GM18861 (cell line): Measurements from ENCODE around the gene ATXN1.
"Not testable (repeated sequence)": the region's sequence is repeated elsewhere in the genome, so short reads cannot be mapped to it uniquely, and the experiment has no call there.

Experiments used
- ATAC-seq: cut with Tn5 transposase; IDR thresholded peaks from one replicate; pipeline ENCODE4 v1.9.1; 2021; ENCODE audit not compliant: unreplicated experiment

ATXN1 gene

GRCh38 chr6:16270178-16270794 is 491.0 kb downstream of the ATXN1 start:
- no peak for ATAC-seq

- ATAC-seq, result not testable (repeated sequence)
Measured at GRCh38 chr6:16269442-16270070, 491.7 kb downstream of the ATXN1 start.

- ATAC-seq, result no peak
Measured at GRCh38 chr6:16267428-16268263, 493.6 kb downstream of the ATXN1 start.

- ATAC-seq, result no peak
Measured at GRCh38 chr6:16265351-16266341, 495.6 kb downstream of the ATXN1 start.

- no peak for ATAC-seq
Measured at GRCh38 chr6:16264785-16265184, 496.5 kb downstream of the ATXN1 start.

DNA sequence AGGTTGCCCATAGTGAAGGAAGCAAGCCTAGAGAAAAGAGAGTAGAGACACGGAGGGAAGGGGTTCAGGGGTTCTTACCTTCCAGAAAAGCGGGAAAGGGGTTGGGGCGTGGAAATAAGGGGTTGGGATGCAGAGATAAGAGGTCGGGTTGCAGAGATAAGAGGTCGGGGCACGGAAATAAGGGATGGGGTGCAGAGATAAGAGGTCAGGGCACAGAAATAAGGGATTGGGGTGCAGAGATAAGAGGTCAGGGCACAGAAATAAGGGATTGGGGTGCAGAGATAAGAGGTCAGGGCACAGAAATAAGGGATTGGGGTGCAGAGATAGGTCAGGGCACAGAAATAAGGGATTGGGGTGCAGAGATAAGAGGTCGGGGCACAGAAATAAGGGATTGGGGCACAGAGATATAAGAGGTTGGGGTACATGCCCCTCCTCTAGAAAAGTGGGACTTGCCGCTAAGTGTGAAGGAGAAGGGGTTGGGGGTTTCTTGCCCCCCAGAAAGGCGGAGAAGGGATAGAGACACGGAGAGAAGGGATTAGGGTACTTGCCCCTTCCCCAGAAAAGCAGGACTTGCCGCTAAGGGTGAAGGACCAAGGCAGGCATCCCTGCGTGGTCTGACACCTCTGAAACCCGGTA is 497.7 kb downstream of the ATXN1 start:
- ATAC-seq, result not testable (repeated sequence)

GRCh38 chr6:16262773-16263172 is 498.5 kb downstream of the ATXN1 start:
- ATAC-seq, result not testable (repeated sequence)

DNA sequence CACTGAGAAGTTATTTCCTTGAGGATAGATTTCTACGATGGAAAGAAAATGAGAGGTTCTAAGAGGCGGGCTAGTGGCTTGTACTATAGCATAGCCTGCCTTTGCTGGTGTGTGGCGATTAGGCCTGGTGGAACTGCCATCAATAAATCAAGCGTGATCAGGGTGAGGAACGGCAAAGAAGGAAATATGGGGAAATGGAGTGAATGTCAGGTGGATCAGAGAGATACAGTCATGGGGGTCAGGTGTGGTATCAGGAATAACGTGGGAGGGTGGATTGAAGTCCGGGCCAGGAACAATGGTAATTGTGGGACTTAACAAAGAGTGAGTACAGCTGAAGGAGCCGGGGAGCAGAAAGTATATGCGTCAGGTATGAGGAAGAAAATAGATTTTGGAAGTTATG is 500.7 kb downstream of the ATXN1 start:
- ATAC-seq, result not testable (repeated sequence)

- not testable (repeated sequence) for ATAC-seq
Measured at GRCh38 chr6:16259604-16260003, 501.7 kb downstream of the ATXN1 start.

DNA sequence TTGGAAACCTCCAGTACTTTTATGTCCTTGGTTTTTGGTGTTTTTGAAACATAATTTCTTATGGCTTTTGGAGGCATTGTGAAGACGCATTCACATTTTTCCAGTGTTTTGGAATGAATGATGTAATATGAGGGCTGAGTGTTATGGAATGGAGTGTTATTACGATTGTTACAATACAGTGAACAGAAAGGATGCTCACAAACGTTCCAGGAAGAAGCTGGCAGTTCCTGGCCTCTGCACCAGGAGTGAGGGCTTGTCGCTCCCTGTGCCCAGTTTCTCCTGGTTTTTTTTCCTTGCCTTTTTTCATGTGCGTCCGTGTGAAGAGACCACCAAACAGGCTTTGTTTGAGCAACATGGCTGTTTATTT is 502.6 kb downstream of the ATXN1 start:
- no peak for ATAC-seq

DNA sequence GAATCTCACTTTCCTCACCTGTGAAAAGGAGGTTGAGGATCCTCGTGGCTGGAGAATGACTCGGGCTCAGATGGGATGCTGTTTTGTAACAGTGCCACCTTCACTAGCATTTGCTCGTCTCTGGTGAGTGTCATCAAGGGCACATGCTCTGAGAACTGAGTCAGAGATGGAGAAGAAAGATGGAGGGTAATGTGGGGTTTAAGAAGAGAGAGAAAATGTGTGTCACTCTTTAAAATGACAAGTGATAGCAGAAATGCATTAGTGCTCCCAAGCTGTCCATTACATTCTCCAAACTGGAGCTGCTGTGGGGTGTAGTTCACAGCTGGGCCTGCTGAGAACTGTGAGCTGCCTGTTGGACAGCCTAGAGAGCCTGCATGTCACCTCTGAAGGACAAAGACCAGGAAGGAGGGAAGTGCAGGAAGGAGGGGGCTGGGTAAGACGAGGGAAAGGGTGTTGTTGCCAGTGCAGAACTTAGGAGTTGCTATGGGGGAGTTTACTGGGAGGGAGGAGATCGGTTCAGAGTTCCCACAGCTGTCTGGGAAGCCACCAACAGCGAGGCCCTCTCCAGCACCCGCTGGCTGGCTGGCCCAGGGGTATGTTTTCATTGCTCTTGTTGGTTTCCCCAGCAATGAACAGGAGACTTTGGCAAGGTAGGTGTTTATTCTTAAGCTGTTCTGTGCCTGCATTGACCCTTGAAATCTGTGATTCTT is 503.1 kb downstream of the ATXN1 start:
- no peak for ATAC-seq

GRCh38 chr6:16256781-16257180 is 504.5 kb downstream of the ATXN1 start:
- ATAC-seq, result no peak

DNA sequence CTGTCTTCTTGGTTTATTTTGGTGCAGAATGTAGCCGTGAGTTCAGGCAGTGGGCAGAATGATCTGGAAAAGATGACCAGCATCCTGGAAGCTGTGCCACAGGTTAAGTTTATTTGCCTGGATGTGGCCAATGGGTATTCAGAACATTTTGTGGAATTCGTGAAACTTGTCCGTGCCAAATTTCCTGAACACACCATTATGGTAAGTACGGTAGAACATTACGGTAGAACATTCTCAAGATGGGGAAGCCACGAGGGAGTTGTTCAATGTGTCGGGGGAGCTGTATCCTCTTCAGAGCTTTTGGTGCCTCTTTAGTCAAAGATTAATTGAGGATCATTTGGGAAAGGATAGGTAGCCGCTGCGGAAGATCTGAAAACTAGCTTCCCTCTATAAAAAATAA is 506.7 kb downstream of the ATXN1 start:
- ATAC-seq, result no peak

GRCh38 chr6:16253399-16254144 is 507.7 kb downstream of the ATXN1 start:
- ATAC-seq, result no peak

- ATAC-seq, result no peak
Measured at GRCh38 chr6:16252686-16253299, 508.5 kb downstream of the ATXN1 start.

DNA sequence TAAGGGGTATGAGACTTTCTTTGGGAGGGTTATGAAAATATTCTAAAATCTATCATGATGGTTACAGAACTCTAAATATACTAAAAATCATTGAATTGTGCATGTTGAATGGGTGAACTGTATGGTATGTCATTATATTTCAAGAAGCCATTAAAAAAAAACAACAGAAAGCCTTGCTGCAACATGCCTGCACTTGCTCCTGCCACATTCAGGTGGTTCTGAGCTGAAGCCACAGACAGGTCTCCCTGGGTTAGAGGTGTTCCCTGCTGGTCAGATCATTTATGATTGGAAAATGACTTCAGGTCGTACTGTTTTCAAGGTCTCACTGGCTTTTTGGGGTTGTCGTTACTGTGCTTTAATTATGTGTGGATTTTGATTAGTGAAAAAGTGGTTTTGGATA is 509.6 kb downstream of the ATXN1 start:
- ATAC-seq, result no peak

DNA sequence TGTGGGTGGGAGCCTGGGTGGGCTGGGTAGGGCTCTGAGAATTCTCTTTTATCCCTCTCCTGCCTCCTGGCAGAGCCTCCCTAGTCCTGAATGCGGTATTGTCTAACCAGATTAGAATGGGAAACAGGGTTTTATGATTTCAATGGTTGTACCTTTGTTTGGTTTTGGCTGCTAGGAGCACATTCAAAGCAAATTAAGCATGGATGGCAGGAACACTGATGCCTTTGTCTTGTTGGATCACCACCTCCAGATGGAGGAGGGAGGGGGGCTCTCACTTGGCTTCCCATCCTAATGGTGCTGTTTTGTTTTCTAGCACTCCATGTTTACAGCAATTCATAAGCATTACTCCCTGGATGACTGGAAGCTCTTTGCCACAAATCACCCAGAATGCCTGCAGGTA is 511.3 kb downstream of the ATXN1 start:
- no peak for ATAC-seq
